ENCODE data around the gene ASRGL1.

ASRGL1 gene

GRCh38 chr11:62421996-62422395 lies 84.7 kb downstream of the ASRGL1 start:
- peaks cover 18% of the 10 kb centered on the region for H3K4me1 Mint-ChIP-seq (ENCODE audit: low read depth)
- no peaks in the 10 kb centered on the region for H3K27me3 Mint-ChIP-seq (ENCODE audit: low read depth)
- DNase-seq (ENCODE audit: low spot score): no peak
- H3K4me3 Mint-ChIP-seq: no peak overlapping the region
- no peak overlapping the region for H3K27ac Mint-ChIP-seq
- peaks cover 6% of the 10 kb centered on the region for H3K36me3 Mint-ChIP-seq (ENCODE audit: low read depth)
- no peaks in the 10 kb centered on the region for H3K9me3 Mint-ChIP-seq

- Mint-ChIP-seq H3K4me3 (no peak overlapping the region), H3K27ac (no peak overlapping the region), H3K36me3 (ENCODE audit: low read depth) (peaks cover 6% of the 10 kb centered on the region), H3K4me1 (ENCODE audit: low read depth) (peaks cover 24% of the 10 kb centered on the region), H3K27me3 (ENCODE audit: low read depth) (no peaks in the 10 kb centered on the region), H3K9me3 (no peaks in the 10 kb centered on the region)
- DNase-seq (ENCODE audit: low spot score): no peak
Observed at GRCh38 chr11:62423012-62423411, 85.8 kb downstream of the ASRGL1 start.

- Mint-ChIP-seq H3K4me3 (peak overlapping the region; percentile 56), H3K9me3 (no peaks in the 10 kb centered on the region), H3K27ac (peak overlapping the region; percentile 97), H3K4me1 (ENCODE audit: low read depth) (peaks cover 56% of the 10 kb centered on the region), H3K27me3 (ENCODE audit: low read depth) (no peaks in the 10 kb centered on the region), H3K36me3 (ENCODE audit: low read depth) (peaks cover 3% of the 10 kb centered on the region)
- peak; percentile 51 for DNase-seq (ENCODE audit: low spot score)
Observed at GRCh38 chr11:62427630-62428233, 90.5 kb downstream of the ASRGL1 start.

- Mint-ChIP-seq H3K4me3 (peak overlapping the region; percentile 2), H3K27me3 (ENCODE audit: low read depth) (no peaks in the 10 kb centered on the region), H3K36me3 (ENCODE audit: low read depth) (peaks cover 3% of the 10 kb centered on the region), H3K9me3 (no peaks in the 10 kb centered on the region), H3K27ac (peak overlapping the region; percentile 97), H3K4me1 (ENCODE audit: low read depth) (peaks cover 57% of the 10 kb centered on the region)
- DNase-seq (ENCODE audit: low spot score): no peak
Observed at GRCh38 chr11:62428871-62429560, 91.8 kb downstream of the ASRGL1 start.

- Mint-ChIP-seq H3K4me3 (no peak overlapping the region), H3K4me1 (ENCODE audit: low read depth) (peaks cover 60% of the 10 kb centered on the region), H3K36me3 (ENCODE audit: low read depth) (peaks cover 3% of the 10 kb centered on the region), H3K9me3 (no peaks in the 10 kb centered on the region), H3K27me3 (ENCODE audit: low read depth) (no peaks in the 10 kb centered on the region), H3K27ac (peak overlapping the region; percentile 49)
- no peak for DNase-seq (ENCODE audit: low spot score)
Observed at GRCh38 chr11:62430425-62430824, 93.2 kb downstream of the ASRGL1 start.

GRCh38 chr11:62431171-62431901 lies 94.1 kb downstream of the ASRGL1 start:
- Mint-ChIP-seq H3K27me3 (ENCODE audit: low read depth) (no peaks in the 10 kb centered on the region), H3K36me3 (ENCODE audit: low read depth) (peaks cover 3% of the 10 kb centered on the region), H3K27ac (no peak overlapping the region), H3K9me3 (no peaks in the 10 kb centered on the region), H3K4me3 (no peak overlapping the region), H3K4me1 (ENCODE audit: low read depth) (peaks cover 65% of the 10 kb centered on the region)
- DNase-seq (ENCODE audit: low spot score): no peak

- peaks cover 3% of the 10 kb centered on the region for H3K36me3 Mint-ChIP-seq (ENCODE audit: low read depth)
- H3K27me3 Mint-ChIP-seq (ENCODE audit: low read depth): no peaks in the 10 kb centered on the region
- no peak overlapping the region for H3K4me3 Mint-ChIP-seq
- no peak overlapping the region for H3K27ac Mint-ChIP-seq
- H3K4me1 Mint-ChIP-seq (ENCODE audit: low read depth): peaks cover 57% of the 10 kb centered on the region
- DNase-seq (ENCODE audit: low spot score): no peak
- no peaks in the 10 kb centered on the region for H3K9me3 Mint-ChIP-seq
Observed at GRCh38 chr11:62432695-62433094, 95.4 kb downstream of the ASRGL1 start.

GRCh38 chr11:62433141-62433903 lies 96.1 kb downstream of the ASRGL1 start:
- Mint-ChIP-seq H3K4me3 (no peak overlapping the region), H3K4me1 (ENCODE audit: low read depth) (peaks cover 52% of the 10 kb centered on the region), H3K27me3 (ENCODE audit: low read depth) (no peaks in the 10 kb centered on the region), H3K9me3 (no peaks in the 10 kb centered on the region), H3K27ac (no peak overlapping the region), H3K36me3 (ENCODE audit: low read depth) (peaks cover 3% of the 10 kb centered on the region)
- no peak for DNase-seq (ENCODE audit: low spot score)

- no peak overlapping the region for H3K4me3 Mint-ChIP-seq
Observed at GRCh38 chr11:62433904-62434276, 96.6 kb downstream of the ASRGL1 start.

GRCh38 chr11:62435846-62436660 lies 98.8 kb downstream of the ASRGL1 start:
- H3K36me3 Mint-ChIP-seq (ENCODE audit: low read depth): no peaks in the 10 kb centered on the region
- H3K27me3 Mint-ChIP-seq (ENCODE audit: low read depth): peaks cover 2% of the 10 kb centered on the region
- H3K4me1 Mint-ChIP-seq (ENCODE audit: low read depth): peaks cover 31% of the 10 kb centered on the region
- no peak for DNase-seq (ENCODE audit: low spot score)
- peak overlapping the region; percentile 34 for H3K27ac Mint-ChIP-seq
- no peaks in the 10 kb centered on the region for H3K9me3 Mint-ChIP-seq
- H3K4me3 Mint-ChIP-seq: no peak overlapping the region

More at GRCh38 chr11:62433904-62434276, 96.6 kb downstream of the ASRGL1 start:
- no peak for DNase-seq (ENCODE audit: low spot score)
- Mint-ChIP-seq H3K9me3 (no peaks in the 10 kb centered on the region), H3K27me3 (ENCODE audit: low read depth) (peaks cover 2% of the 10 kb centered on the region), H3K4me1 (ENCODE audit: low read depth) (peaks cover 46% of the 10 kb centered on the region), H3K36me3 (ENCODE audit: low read depth) (peaks cover 3% of the 10 kb centered on the region), H3K27ac (no peak overlapping the region)

GRCh38 chr11:62437616-62438015 lies 100.4 kb downstream of the ASRGL1 start:
- DNase-seq (ENCODE audit: low spot score): no peak
- H3K4me1 Mint-ChIP-seq (ENCODE audit: low read depth): peaks cover 24% of the 10 kb centered on the region
- no peaks in the 10 kb centered on the region for H3K36me3 Mint-ChIP-seq (ENCODE audit: low read depth)
- H3K27me3 Mint-ChIP-seq (ENCODE audit: low read depth): peaks cover 2% of the 10 kb centered on the region
- no peaks in the 10 kb centered on the region for H3K9me3 Mint-ChIP-seq
- H3K27ac Mint-ChIP-seq: no peak overlapping the region
- no peak overlapping the region for H3K4me3 Mint-ChIP-seq

- H3K27ac Mint-ChIP-seq: no peak overlapping the region
- H3K4me3 Mint-ChIP-seq: no peak overlapping the region
- DNase-seq (ENCODE audit: low spot score): no peak
- H3K4me1 Mint-ChIP-seq (ENCODE audit: low read depth): peaks cover 21% of the 10 kb centered on the region
- H3K27me3 Mint-ChIP-seq (ENCODE audit: low read depth): peaks cover 2% of the 10 kb centered on the region
- H3K36me3 Mint-ChIP-seq (ENCODE audit: low read depth): no peaks in the 10 kb centered on the region
- H3K9me3 Mint-ChIP-seq: no peaks in the 10 kb centered on the region
Observed at GRCh38 chr11:62438641-62439040, 101.4 kb downstream of the ASRGL1 start.

Measured in T-helper 2 cell treated with Interferon-gamma antibody and Interleukin-4, amounts not matched to agents 5 μg/mL and 100 μg/mL, for 36 hours (primary cell).